Hepatocyte (in vitro differentiated cells): Measurements from ENCODE around the gene TANGO6. TPM values are rescaled to one million over a fixed set of nuclear protein-coding genes. Genes with fewer than 3 reads are reported as not detected.

Source experiments
- DNase-seq: peaks from one replicate; pipeline ENCODE4 v3.0.0-alpha.2; 2016; ENCODE audit warnings: low spot score
- H2AFZ ChIP-seq: fragments of 200-600 bp; sonication (generic); 2 replicates; pipeline ENCODE4 v1.6.0; 2016; ENCODE audit warnings: antibody characterized with exemption, mild to moderate bottlenecking
- H3K27ac ChIP-seq: fragments of 200-600 bp; sonication (generic); 2 replicates; pipeline ENCODE4 v1.5.1; 2016; ENCODE audit warnings: mild to moderate bottlenecking
- H3K27me3 ChIP-seq: fragments of 200-600 bp; sonication (generic); 2 replicates; pipeline ENCODE4 v1.6.1; 2016
- H3K36me3 ChIP-seq: fragments of 200-600 bp; sonication (generic); replicated peaks from 2 replicates; pipeline ENCODE4 v1.5.1; 2016; ENCODE audit warnings: low read depth; ENCODE audit not compliant: insufficient read depth
- H3K4me1 ChIP-seq: fragments of 200-600 bp; sonication (generic); 2 replicates; pipeline ENCODE4 v1.5.1; 2016; ENCODE audit warnings: mild to moderate bottlenecking, moderate library complexity; ENCODE audit not compliant: insufficient read depth
- H3K4me2 ChIP-seq: fragments of 200-600 bp; sonication (generic); 2 replicates; pipeline ENCODE4 v1.6.0; 2016
- H3K4me3 ChIP-seq: fragments of 200-600 bp; sonication (generic); 2 replicates; pipeline ENCODE4 v1.5.1; 2016; ENCODE audit warnings: mild to moderate bottlenecking
- H3K79me2 ChIP-seq: fragments of 200-600 bp; sonication (generic); 2 replicates; pipeline ENCODE4 v1.6.0; 2017; ENCODE audit warnings: mild to moderate bottlenecking
- H3K9me2 ChIP-seq: fragments of 200-600 bp; sonication (generic); replicated peaks from 2 replicates; pipeline ENCODE4 v1.6.0; 2017; ENCODE audit warnings: mild to moderate bottlenecking; ENCODE audit not compliant: insufficient read depth
- H3K9me3 ChIP-seq: fragments of 200-600 bp; sonication (generic); 2 replicates; pipeline ENCODE4 v1.5.1; 2016; ENCODE audit warnings: low read depth, mild to moderate bottlenecking
- H4K20me1 ChIP-seq: fragments of 200-600 bp; sonication (generic); 2 replicates; pipeline ENCODE4 v1.6.0; 2016; ENCODE audit warnings: mild to moderate bottlenecking; ENCODE audit not compliant: insufficient read depth, poor library complexity, severe bottlenecking
- CTCF ChIP-seq: fragments of 200-600 bp; sonication (generic); IDR thresholded peaks from 2 replicates; pipeline ENCODE4 v1.5.1; 2016; ENCODE audit warnings: antibody characterized with exemption, mild to moderate bottlenecking; ENCODE audit not compliant: poor library complexity
- EZH2 ChIP-seq: fragments of 200-600 bp; sonication (generic); IDR thresholded peaks from 2 replicates; pipeline ENCODE4 v1.6.1; 2016; ENCODE audit warnings: antibody characterized with exemption, mild to moderate bottlenecking, borderline replicate concordance
- EZH2phosphoT487 ChIP-seq: fragments of 200-600 bp; sonication (generic); IDR thresholded peaks from one replicate; pipeline ENCODE4 v1.6.1; 2018; ENCODE audit warnings: antibody characterized with exemption, mild to moderate bottlenecking, low read depth, moderate library complexity; ENCODE audit not compliant: unreplicated experiment, severe bottlenecking
- WGBS: methylation state at CpG from one replicate; pipeline ENCODE4 v1.1.6; 2016; ENCODE audit warnings: low lambda C conversion rate; ENCODE audit errors: missing lambda C conversion rate; 5-methylcytosine and 5-hydroxymethylcytosine counted together
- polyA plus RNA-seq: library from polyadenylated mRNA; unstranded; fragments of >200 nt; fragmentation: Nextera tagmentation; extraction: Ambion mirVana; gene quantifications from 2 replicates; pipeline ENCODE4 v1.2.1, GENCODE V29; 2016
- total RNA-seq: library from RNA; depleted of rRNA; stranded (reverse); fragments of >200 nt; gene quantifications from 2 replicates; pipeline ENCODE4 v1.2.3, GENCODE V29; 2014

TANGO6 gene
- total and polyA plus RNA-seq, 2 experiments from 2014 or later: 4.8 to 6.5 TPM

- Histone ChIP-seq H3K36me3 (no peaks in the 10 kb centered on the region), H3K9me2 (no peaks in the 10 kb centered on the region), H3K79me2 (no peaks in the 10 kb centered on the region), H3K4me1 (no peaks in the 10 kb centered on the region), H2AFZ (no peak overlapping the region), H3K27me3 (no peaks in the 10 kb centered on the region), H3K9me3 (no peaks in the 10 kb centered on the region), H4K20me1 (no peaks in the 10 kb centered on the region), H3K4me2 (no peak overlapping the region), H3K27ac (no peak overlapping the region), H3K4me3 (no peak overlapping the region)
- TF ChIP-seq EZH2 (no peak), CTCF (no peak), EZH2phosphoT487 (no peak)
- 96% methylated on average over 12 of the region's 12 CpGs for WGBS
- DNase-seq: no peak
Measured at GRCh38 chr16:69036399-69037091, 193.2 kb downstream of the TANGO6 start.

- no peaks in the 10 kb centered on the region for H3K9me3 ChIP-seq
- 92% methylated on average over 6 of the region's 6 CpGs for WGBS
- no peak overlapping the region for H3K4me2 ChIP-seq
- H3K79me2 ChIP-seq: no peaks in the 10 kb centered on the region
- H3K4me3 ChIP-seq: no peak overlapping the region
- H3K4me1 ChIP-seq: no peaks in the 10 kb centered on the region
- H3K36me3 ChIP-seq: no peaks in the 10 kb centered on the region
- no peak overlapping the region for H2AFZ ChIP-seq
- TF ChIP-seq EZH2phosphoT487: no peak
- no peak for TF ChIP-seq CTCF
- TF ChIP-seq EZH2: no peak
- no peaks in the 10 kb centered on the region for H4K20me1 ChIP-seq
- no peak for DNase-seq
- H3K27me3 ChIP-seq: no peaks in the 10 kb centered on the region
- H3K27ac ChIP-seq: no peak overlapping the region
- no peaks in the 10 kb centered on the region for H3K9me2 ChIP-seq
Measured at GRCh38 chr16:69037373-69038160, 194.2 kb downstream of the TANGO6 start.

GRCh38 chr16:69039333-69039941 lies 196.1 kb downstream of the TANGO6 start:
- Histone ChIP-seq H3K79me2 (no peaks in the 10 kb centered on the region), H4K20me1 (no peaks in the 10 kb centered on the region), H3K9me2 (no peaks in the 10 kb centered on the region), H3K9me3 (no peaks in the 10 kb centered on the region), H3K4me3 (no peak overlapping the region), H3K4me2 (no peak overlapping the region), H3K36me3 (no peaks in the 10 kb centered on the region), H3K27ac (peak overlapping the region; percentile 35), H3K27me3 (no peaks in the 10 kb centered on the region), H2AFZ (no peak overlapping the region), H3K4me1 (no peaks in the 10 kb centered on the region)
- DNase-seq: no peak
- WGBS: 92% methylated on average over 4 of the region's 4 CpGs
- no peak for TF ChIP-seq EZH2
- TF ChIP-seq CTCF: no peak
- no peak for TF ChIP-seq EZH2phosphoT487
